RCC 7860 (cell line): ENCODE data around the gene APBA2.

Experiments
- DNase-seq: peaks from one replicate; pipeline ENCODE4 v3.0.0-alpha.2; 2015; ENCODE audit warnings: low spot score
- FAIRE-seq: peaks from 2 replicates; lab custom pipeline; 2012; peaks lifted over from hg19 to GRCh38; lab: Jason Lieb, UNC

APBA2 gene

DNA sequence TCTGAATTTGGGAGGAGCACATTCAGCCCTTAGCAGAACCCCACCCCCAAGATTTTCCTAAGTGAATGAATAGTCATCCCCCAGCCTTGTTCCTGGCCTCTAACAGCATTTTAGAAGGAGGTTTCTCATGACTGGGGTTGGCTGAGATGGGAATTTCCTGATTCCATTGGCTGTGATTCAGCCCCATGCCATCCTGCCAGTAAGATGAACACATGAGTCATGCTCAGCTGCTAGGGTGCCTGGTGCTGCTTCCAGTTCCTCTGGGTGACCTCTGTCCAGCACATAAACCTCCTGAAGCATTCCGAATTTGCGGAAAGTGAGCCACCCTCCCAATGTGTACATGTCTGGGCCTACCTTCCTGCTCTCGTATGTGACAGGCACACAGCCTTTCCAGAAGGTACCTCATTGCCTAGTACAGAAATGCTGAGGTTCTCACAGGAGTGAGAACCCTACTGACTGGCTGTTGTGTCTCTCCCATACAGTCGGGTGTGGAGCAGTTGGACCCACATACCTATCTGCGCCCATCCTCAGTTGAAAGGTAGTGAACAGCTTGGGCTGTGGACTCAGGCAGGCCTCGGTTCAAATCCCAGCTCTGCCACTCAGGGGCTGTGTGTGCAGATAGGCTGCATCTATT is 91.7 kb downstream of the APBA2 start:
- peak; percentile 74 for FAIRE-seq
- DNase-seq, result peak; percentile 76

DNA sequence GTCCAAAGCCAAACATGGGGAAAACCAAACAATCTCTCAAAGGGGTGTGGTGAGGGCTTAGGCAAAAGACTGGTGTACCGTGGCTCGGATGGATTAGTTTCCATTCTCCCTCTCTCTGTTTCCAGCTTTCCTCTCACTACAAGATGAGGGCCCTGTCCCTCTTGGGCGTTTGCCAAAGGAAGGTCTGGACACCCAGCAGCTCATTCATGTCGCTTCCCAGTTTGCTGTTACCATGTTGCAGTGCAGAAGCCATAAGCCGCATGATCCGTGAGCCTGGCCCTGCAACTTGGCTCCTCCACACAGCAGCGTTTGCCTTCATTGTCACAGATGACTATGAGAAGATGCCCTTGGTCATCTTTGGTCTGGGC is 92.2 kb downstream of the APBA2 start:
- no peak for DNase-seq
- no peak for FAIRE-seq

DNA sequence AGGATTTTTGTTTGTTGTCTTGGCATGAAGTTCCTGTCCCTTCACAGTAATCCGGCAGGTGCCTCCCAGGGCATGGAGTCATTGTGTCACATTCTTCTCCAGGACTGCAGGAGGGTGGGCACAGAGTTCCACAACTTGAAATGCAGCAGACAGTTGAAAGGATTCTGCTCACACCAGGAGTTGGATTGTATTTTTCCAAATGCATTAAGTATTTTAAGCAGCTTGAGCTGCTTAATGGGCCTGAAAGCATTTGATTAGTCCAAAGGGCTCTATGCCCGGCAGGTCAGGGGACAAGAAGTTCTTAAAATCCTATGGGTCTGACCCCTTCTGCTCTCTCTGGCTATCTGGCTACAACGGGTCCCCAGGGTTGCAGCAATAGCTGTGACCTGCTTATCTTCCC is 92.9 kb downstream of the APBA2 start:
- FAIRE-seq (no peak), DNase-seq (no peak)

DNA sequence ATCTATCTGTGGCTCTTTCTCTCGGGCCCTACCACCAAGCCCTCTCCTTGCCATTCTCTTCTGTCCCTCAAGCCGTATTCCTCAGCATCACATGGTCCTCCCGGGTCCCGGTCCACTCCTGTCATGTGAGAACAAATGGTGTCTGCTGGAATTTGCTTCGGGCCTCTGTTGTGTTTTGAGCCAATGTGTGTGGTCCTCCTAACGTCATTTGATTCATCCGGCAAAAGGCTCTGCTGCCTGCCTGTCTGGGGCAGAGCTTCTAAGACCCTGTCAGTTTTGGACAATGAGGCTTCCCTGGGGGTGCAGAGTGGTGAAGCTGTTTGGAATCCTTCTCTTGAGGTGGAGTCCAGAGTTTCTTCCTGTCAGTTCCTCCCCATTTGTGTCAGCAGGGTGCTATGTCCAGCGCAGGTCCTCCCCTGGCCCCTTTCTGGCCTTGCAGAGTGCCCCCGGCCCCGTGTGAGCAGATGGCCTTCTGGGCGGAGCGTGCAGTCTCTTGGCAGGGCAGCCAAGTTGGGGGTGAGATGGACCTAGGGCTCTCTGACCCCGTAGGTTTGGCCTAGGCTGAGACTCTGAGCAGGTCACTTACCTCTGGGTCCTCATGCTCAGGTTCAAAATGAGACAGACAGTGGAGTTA is 93.6 kb downstream of the APBA2 start:
- no peak for FAIRE-seq
- no peak for DNase-seq

DNA sequence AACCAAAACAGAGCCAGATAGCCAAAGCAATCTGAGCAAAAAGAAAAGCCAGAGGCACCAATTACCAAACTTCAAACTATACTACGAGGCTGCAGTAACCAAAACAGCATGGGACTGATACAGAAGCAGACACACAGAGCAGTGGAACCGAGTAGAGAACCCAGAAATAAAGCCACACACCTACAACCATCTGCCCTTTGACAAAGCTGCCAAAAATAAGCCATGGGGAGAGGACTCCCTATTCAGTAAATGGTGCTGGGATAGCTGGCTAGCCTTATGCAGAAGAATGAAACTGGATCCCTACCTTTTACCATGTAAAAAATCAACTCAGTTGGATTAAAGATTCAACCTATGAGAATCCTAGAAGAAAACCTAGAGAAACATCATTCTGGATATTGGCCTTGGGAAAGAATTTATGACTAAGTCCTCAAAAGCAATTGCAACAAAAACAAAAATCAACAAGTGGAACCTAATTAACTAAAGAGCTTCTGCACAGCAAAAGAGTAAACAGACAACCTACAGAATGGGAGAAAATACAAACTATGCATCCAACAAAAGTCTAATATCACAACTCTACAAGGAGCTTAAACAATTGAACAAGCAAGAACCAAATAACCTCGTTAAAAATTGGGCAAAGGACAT is 95.1 kb downstream of the APBA2 start:
- DNase-seq (no peak), FAIRE-seq (no peak)

DNA sequence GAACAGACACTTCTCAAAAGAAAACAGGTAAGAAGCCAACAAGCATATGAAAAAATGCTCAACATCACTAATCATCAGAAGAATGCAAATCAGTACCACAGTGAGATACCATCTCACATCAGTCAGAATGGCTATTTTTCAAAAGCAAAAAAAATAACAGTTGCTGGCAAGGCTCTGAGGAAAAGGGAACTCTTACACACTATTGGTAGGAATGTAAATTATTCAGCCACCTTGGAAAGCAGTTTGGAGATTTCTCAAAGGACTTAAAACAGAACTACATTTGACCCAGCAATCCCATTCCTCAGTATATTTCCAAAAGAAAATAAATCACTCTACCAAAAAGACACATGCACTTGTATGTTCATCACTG is 95.6 kb downstream of the APBA2 start:
- FAIRE-seq, result no peak
- no peak for DNase-seq

DNA sequence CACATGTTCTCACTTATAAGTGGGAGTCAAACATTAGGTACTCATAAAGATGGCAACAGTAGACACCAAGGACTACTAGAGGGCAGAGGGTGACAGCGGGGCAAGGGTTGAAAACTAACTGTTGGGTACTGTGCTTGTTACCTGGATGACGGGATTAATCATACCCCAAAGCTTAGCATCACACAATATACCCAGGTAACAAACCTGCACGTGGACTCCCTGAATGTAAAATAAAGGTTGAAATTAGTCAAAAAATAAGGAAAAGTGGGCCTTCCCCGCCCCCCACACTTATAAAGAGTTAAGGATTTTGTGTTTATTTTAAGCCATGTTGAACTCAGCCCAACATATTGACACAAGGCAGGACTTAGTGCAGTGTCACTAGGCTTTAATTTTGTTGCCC is 96.1 kb downstream of the APBA2 start:
- FAIRE-seq (no peak), DNase-seq (no peak)

DNA sequence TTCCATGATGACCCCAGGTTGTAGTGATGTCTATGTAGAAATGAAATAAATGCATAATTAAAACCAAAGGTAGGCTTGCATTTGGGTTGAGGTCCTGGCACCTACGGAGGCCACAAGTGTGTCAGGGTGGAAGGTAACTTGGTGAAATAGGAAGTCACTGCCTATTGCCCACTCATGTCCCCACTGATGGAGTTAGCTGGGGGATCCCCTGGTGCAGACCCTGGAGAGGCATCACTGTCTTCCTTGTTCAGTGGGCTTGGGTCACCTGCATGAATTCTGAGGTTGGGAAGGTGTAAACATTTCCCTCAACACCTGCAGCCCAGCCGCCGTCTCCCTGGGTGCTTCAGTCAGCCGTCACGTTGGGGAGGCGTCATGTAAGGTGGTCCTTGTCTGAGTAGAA is 97.1 kb downstream of the APBA2 start:
- DNase-seq (no peak), FAIRE-seq (no peak)

DNA sequence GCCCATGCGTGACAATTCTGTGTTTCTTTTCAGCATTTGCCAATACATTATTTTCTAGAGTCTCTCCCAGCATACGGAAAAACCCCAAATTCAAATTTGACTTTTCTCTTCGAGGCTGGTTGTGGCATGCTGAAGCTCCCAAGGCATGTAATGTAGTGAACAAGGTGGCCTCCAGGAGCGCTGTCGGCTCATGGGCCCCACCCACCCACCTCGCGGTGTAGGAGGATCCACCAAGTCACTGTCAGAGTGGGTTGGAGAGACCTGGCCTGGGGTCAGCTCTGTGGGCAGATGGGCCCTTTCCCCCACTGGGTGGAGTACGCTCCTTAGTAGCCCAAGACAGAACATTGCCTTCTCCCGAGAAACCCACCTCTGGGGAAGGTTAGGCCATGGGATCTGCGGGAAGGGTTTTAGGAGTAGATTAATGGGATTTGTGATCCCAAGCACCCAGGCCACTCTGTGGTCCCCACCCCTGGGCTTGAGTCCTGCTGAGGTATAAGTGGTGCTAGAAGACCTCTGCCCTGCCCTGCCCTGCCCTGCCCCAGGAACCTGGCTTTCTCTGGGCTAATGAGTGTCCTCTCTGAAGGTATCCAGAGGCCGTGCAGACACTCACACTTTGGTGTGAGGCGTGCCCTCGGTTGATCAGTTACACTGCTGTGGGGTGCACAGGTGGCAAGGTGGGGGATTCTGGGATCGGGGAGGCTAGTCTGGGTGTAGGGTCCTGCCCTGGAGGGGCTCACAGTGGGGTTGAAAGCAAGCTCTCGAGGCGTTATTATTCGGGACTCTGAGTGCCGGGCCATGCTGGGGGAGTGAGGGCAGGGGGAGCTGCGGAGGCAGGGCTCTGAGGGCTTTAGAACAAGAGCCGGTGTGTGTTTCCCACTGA is 97.9 kb downstream of the APBA2 start:
- FAIRE-seq (no peak), DNase-seq (no peak)

DNA sequence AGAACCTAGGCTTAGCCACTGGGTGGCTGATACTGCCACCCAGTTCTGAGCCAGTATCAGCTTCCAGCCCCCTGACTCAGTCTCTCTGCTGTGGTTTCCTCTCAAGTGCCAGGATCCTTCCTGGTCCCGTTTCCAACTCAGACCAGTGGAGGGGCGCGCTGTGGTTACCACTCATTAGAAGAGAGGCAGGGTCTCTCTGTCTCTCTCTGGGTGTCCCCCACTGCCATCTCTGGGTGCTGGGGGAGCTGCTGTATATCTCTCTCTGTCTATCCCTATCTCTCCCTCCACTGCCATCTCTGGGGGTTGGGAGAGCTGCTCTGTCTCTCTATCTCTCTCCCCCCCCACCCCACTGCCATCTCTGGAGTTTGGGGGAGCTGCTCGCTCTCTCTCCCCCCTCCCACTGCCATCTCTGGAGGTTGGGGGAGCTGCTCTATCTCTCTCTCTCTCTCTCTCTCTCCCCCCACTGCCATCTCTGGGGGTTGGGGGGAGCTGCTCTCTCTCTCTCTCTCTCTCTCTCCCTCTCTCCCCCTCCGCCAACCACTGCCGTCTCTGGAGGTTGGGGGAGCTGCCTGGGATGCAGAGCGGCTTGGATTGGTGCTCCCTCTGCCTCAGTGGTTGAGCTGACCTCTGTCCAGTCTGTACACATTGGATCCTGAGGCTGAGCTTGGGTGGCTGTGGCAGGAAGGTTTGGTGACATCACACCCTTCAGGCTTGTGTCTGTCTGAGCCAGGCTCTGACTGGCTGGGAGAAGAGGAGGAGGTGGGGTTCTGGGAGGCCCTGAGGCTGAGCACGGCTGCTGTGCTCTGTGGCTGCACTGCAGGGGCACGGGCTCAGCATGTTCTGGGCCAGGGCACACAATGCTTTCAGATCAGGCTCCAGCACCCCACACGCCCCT is 98.9 kb downstream of the APBA2 start:
- no peak for DNase-seq
- no peak for FAIRE-seq

DNA sequence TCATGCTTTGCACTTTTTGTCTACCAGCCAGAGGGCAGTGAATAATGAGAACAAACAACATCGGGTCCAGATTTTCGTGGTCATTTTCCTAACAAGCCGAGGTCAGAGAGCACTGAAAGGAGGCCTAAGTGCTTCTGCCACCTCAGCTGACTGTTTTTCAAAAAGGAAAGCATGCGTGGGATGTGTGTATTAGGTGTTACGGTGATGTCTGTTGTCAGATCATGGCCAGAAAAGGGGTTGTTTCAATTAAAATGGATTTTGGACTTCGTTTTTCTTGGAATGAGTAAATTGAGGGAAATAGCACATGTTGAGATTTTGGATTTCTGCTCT is 99.5 kb downstream of the APBA2 start:
- no peak for FAIRE-seq
- no peak for DNase-seq

DNA sequence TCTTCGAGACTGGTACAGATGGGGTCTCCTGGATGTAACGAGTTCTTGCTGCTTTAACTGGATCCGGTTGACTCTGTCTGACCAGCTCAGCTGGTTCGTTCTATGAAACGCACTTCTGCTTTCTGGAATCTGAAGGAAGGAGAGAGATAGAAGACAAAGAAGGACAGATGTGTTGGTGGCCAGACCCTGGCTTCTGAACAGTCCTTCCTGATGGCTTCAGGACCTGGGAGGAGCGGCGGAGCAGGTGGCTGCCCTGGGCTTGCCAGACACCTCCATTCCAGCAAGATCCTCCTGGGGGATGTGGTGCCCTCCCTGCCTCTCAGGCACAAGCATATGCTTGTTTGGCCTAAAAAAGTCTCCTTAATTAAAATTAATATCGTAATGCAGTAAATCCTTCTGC is 99.9 kb downstream of the APBA2 start:
- FAIRE-seq (no peak), DNase-seq (no peak)

DNA sequence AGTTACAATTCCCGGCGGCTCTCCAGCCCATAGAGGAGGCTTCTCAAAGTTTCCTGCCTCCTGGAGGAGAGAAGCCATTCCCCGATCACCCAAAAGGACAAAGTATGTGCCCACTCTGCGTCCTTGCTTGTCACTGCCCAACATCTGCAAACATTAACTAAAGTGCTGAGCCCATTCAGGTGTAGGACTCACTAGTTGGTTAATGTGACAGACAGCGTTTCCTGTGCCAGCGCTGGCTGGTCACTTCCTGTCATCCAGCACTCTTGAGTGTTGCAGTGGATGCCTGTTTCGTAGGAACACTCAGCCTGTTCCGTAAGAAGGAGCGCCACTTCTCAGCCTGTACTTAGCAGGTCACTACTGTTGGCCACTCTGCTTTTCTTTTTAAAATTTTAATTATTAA is 100.3 kb downstream of the APBA2 start:
- FAIRE-seq (no peak), DNase-seq (no peak)

DNA sequence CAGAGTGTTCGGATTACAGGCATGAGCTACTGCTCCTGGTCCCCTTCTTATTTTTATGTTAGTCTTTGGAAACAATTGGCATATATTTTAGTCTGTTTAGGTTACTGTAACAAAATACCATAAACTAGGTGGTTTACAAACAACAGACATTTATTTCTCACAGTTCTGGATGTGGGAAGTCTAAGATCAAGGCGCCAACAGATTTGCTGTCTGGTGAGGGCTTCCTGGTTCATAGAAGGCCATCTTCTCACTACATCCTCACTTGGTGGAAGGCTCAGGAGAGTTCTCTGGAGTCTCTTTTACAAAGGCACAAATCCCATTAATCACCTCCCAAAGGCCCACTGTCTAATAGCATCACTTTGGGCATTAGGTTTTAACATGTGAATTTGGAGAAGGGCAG is 101.0 kb downstream of the APBA2 start:
- FAIRE-seq, result no peak
- no peak for DNase-seq

DNA sequence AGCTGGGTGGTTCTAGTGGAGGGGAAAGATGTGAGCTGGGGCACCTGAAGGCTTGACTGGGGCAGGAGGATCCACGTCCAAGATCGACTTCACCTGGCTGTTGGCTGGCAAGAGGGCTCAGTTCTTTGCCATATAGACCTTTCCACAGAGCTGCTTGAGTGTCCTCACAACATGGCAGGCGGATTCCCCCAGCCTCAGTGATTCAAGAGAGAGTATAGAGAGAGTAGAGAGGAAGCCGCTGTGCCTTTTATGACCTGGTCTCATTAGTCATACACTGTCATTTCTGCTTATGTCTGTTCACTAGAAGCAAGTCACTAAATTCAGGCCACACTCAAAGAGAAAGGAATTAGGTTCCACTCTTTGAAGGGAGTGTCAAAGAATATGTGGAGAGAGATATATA is 101.6 kb downstream of the APBA2 start:
- FAIRE-seq (no peak), DNase-seq (no peak)

DNA sequence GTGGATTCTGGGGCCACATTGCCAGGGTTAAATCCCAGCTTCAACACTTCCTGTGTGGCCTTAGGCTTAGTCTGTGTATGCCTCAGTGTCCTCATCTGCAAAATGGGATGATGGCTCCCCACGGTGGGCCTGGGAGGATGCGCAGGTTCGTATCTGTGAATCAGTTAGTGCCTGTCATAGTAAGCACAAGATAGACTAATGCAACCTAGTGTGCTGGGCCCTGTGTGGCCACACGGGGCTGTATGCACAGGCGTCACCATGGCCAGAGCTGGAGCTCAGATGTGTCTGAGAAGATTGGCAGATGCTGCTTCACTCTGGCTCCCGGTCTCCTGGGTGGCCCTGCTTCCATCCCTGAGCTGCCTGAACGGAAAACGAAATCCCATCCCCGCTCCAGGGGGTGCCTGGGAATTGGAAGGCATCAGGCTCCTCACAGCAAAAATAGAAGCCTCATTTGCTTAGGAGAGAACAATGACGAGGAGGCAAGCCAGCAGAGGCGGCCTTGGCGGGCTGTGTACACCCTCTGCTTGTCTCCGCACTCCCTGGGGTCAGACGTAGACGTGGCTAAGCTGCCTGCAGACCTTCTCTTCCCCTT is 103.6 kb downstream of the APBA2 start:
- DNase-seq (no peak), FAIRE-seq (no peak)

DNA sequence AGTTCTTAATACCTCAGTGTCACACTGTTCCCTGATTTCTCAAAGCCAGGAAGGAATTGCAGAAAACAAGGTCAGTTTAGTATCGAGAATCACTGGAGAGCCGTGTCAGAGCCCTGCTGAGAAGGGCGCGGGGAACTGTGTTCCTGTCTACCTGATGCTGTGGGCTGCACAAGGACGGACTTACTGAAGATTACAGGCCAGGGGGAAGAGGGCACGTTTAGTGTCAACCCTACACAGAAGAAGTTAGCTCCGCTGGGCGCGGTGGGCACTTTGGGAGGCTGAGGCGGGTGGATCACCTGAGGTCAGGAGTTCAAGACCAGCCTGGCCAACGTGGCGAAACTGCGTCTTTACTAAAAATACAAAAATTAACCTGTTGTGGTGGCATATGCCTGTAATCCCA is 104.1 kb downstream of the APBA2 start:
- FAIRE-seq (no peak), DNase-seq (no peak)

DNA sequence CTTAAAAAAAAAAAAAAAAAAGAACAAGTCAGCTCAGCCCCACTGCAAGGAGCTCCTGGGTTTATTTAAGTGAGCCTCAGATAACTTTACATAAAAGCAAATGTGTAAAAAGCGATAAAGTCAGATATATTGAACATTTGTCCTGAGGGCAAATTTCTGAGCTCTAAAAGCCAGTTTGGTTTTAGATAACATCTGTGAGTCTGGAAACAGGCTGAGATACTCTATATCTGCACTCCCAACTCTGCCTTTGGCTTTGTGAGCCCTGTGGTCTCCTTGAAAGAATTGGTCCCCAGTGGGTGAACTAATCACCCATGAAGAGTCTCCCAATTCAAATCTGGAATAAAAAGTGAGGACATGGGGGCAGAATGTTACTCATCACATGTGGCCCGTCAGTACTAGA is 104.6 kb downstream of the APBA2 start:
- FAIRE-seq, result no peak
- DNase-seq, result no peak

DNA sequence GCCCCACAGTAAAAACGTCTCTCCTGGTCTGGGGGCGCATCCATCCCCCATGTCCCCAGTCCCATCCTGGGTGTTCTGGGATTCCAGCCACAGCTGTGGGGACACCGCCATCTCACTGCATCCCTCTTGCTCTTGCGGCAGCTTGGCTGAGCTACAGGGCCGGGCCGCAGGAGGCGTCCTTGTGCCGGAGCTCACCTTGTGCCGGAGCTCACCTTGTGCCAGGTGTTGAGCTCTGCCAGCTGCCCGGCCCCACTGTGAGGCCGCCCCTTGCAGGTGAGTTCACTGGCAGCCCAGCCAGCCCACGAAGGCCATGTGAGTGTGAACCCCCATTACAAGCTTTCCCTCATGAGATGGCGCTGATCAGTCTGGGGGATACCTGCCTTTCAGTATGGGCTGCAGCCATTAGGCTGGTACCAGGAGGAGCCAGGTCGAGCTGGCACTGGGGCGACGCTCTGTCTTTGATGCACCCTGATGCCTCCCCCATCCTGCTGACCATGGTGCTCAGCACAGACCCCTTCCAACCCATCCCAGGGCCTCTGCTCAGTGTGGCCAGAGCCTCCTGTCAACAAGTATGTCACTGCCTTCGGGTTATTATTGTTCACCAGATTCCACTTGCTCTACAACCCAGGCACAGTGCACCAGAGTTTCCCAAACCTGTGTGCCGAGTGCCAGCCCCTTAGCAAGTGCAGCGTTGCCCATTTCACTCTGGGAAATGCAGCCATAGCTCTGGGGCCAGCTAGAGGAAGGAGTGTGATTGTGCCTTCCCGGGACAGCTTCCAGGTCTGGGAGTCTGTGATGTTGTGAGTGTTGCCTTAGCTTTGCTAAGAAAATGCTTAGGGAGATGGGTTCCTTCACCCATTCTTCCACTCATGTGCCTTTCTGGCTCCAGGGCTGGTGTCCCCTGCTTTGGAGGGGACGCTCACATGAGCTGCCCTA is 105.7 kb downstream of the APBA2 start:
- DNase-seq (no peak), FAIRE-seq (no peak)
